A549 (cell line): Measurements from ENCODE around the gene UPB1. TPM values are rescaled to one million over a fixed set of nuclear protein-coding genes. Genes with fewer than 3 reads are reported as not detected.

Source experiments
- ATAC-seq, 2 experiments: fragments of 200-7000 bp in 1 of 2; fragments of >200 bp in 1 of 2; cut with Nextera tagmentation in 1 of 2; cut with Tn5 transposase in 1 of 2; 3 replicates each; pipeline versions ENCODE4 v1.8.0 to v1.9.1; 2018 to 2020; ENCODE audit warnings: mild to moderate bottlenecking in 1 of 2, moderate library complexity in 1 of 2
- CTCF ChIA-PET: fragments of 300-600 bp; sonication (Branson Sonifier 250); formaldehyde crosslinking; extraction: SDS; loops from one replicate; lab custom pipeline; 2021; ENCODE audit warnings: antibody characterized with exemption, inconsistent platforms; lab: Yijun Ruan, JAX
- POLR2A ChIA-PET: fragments of 350-600 bp; formaldehyde crosslinking; extraction: SDS; loops from one replicate; lab custom pipeline; 2021; ENCODE audit warnings: antibody characterized with exemption, inconsistent platforms; lab: Yijun Ruan, JAX
- DNase-seq, 2 experiments: peaks; one replicate each; pipeline versions ENCODE4 v3.0.0 to v3.0.0-alpha.2; 2011 to 2016; ENCODE audit warnings: low read depth in 1 of 2, low spot score in 1 of 2
- FAIRE-seq: peaks from 2 replicates; lab custom pipeline; 2011; peaks lifted over from hg19 to GRCh38; lab: Jason Lieb, UNC
- H3K27ac ChIP-seq, 2 experiments: fragments of >200 bp; sonication (Bioruptor Twin); formaldehyde crosslinking; 3 replicates each; pipeline ENCODE4 v1.5.1; 2016 to 2017
- H3K4me1 ChIP-seq: fragments of >200 bp; sonication (Bioruptor Twin); formaldehyde crosslinking; 3 replicates; pipeline ENCODE4 v1.6.1; 2016
- H3K4me2 ChIP-seq: fragments of >200 bp; sonication (Bioruptor Twin); formaldehyde crosslinking; 3 replicates; pipeline ENCODE4 v1.6.1; 2016
- H3K4me3 ChIP-seq: fragments of >200 bp; sonication (Bioruptor Twin); formaldehyde crosslinking; 3 replicates; pipeline ENCODE4 v1.5.1; 2016
- H3K9me3 ChIP-seq: fragments of >200 bp; sonication (Bioruptor Twin); formaldehyde crosslinking; 3 replicates; pipeline ENCODE4 v1.6.1; 2016
- BHLHE40 ChIP-seq: IDR thresholded peaks from 2 replicates; pipeline ENCODE4 v1.6.1; 2012; ENCODE audit warnings: low read depth, low read length, inconsistent platforms
- CBX8 ChIP-seq: fragments of 200-600 bp; sonication (generic); IDR thresholded peaks from 2 replicates; pipeline ENCODE4 v1.6.1; 2016
- FOSL2 ChIP-seq, 2 experiments: fragments of 450-650 bp in 1 of 2; fragments of >200 bp in 1 of 2; sonication (Bioruptor Twin) in 1 of 2; formaldehyde crosslinking; IDR thresholded peaks; 2 replicates each; pipeline versions ENCODE4 v1.5.0 to v1.6.1; 2016 to 2020; ENCODE audit warnings: mild to moderate bottlenecking in 1 of 2, moderate library complexity in 1 of 2
- FOXS1 ChIP-seq: fragments of 250-450 bp; sonication (Bioruptor Pico); IDR thresholded peaks from 2 replicates; pipeline ENCODE4 v1.5.0; 2020; ENCODE audit warnings: mild to moderate bottlenecking, moderate library complexity
- GATA3 ChIP-seq: IDR thresholded peaks from 2 replicates; pipeline ENCODE4 v1.6.1; 2012; ENCODE audit warnings: borderline replicate concordance
- JUN ChIP-seq, 2 experiments: fragments of >200 bp; sonication (Bioruptor Twin); formaldehyde crosslinking; IDR thresholded peaks; 2 replicates in 1 of 2; 3 replicates in 1 of 2; pipeline ENCODE4 v1.6.1; 2016 to 2017
- MAFK ChIP-seq: fragments of 450-650 bp; IDR thresholded peaks from 2 replicates; pipeline ENCODE4 v1.6.1; 2014; ENCODE audit not compliant: partially characterized antibody
- MYC ChIP-seq: IDR thresholded peaks from 2 replicates; pipeline ENCODE4 v1.6.1; 2012; ENCODE audit warnings: mild to moderate bottlenecking, inconsistent platforms, low read length, improper control_type of control experiment, borderline replicate concordance
- NFE2L2 ChIP-seq: fragments of 150-350 bp; conservative IDR thresholded peaks from 2 replicates; pipeline ENCODE4 v1.6.1; 2014; ENCODE audit warnings: low read length
- POLR2AphosphoS2 ChIP-seq: conservative IDR thresholded peaks from 2 replicates; pipeline ENCODE4 v1.6.1; 2012; ENCODE audit warnings: low read length, improper control_type of control experiment, inconsistent platforms
- RAD21 ChIP-seq, 2 experiments: fragments of >200 bp in 1 of 2; sonication (Bioruptor Twin) in 1 of 2; formaldehyde crosslinking in 1 of 2; IDR thresholded peaks in 1 of 2; conservative IDR thresholded peaks in 1 of 2; 2 replicates in 1 of 2; 3 replicates in 1 of 2; pipeline ENCODE4 v1.6.1; 2012 to 2018; ENCODE audit warnings: inconsistent platforms in 1 of 2
- ZNF302 ChIP-seq: fragments of 250-450 bp; sonication (Bioruptor Pico); IDR thresholded peaks from 2 replicates; pipeline ENCODE4 v1.9.0; 2021; ENCODE audit warnings: inconsistent platforms, mild to moderate bottlenecking, moderate library complexity
- WGBS: methylation state at CpG from one replicate; pipeline ENCODE4 v1.1.6; 2017; ENCODE audit errors: missing lambda C conversion rate; 5-methylcytosine and 5-hydroxymethylcytosine counted together
- polyA plus RNA-seq, 4 experiments: library from polyadenylated mRNA; depleted of rRNA in 3 of 4; stranded (reverse); fragments of >200 nt; fragmentation: RNase III in 1 of 4; extraction: RNeasy Plus Mini Kit Qiagen cat#74134 plus additional on column Dnase treatment in 1 of 4; gene quantifications; 2 replicates in 3 of 4; 3 replicates in 1 of 4; pipeline ENCODE4 v1.2.3, GENCODE V29; 2011 to 2017
- TF ChIP-seq, protein P1 (sequence below): fragments of 250-450 bp; sonication (Bioruptor Pico); IDR thresholded peaks from 2 replicates; pipeline ENCODE4 v1.5.0; 2021; ENCODE audit warnings: mild to moderate bottlenecking, moderate library complexity, borderline replicate concordance

UPB1 gene
- polyA plus RNA-seq, 2 of the 4 experiments (the other 2 are of a cell fraction): 0.04 TPM; not detected in 1

DNA sequence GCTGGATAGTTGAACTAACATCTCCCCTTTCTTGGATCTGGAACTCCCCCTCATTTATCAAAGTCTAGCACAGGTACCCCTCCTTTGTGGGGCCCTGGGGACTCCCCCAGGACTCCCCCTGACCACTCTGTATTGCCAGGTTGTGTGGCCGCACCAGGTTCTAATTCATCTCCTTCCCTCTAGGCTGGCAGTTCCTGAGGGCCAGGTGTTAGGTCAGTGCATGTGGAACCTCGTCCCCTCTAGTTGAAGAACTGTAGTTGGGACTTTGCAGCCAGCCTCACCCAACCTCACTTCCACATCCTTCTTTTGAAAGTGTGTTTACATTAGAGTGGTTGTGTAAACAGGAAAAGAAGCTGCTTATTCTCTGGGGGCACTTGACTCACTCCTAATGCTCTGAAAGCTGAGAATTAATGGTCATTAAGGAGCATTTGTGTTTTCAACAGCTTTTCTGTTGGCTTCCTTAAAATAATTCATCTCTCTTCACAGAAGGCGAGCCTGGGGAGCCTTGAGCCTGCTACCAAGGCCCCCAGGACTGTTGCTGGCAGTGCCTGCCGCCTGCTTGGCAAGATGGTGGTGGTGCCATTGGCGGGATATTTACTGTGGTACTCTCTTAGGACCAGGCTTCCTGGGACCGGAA is 11.8 kb downstream of the UPB1 start:
- no peak overlapping the region for H3K4me3 ChIP-seq
- peak overlapping the region; percentile 41 to 73; a peak in 3 of 6 replicates for H3K27ac ChIP-seq
- FAIRE-seq (no peak), DNase-seq (peak; percentile 24 to 41), ATAC-seq (peak in 1 of 2 experiments; percentile 65; a peak in 3 of 6 replicates)
- POLR2A ChIA-PET: no interaction called here
- H3K9me3 ChIP-seq: no peaks in the 10 kb centered on the region
- H3K4me2 ChIP-seq: peak overlapping the region; percentile 54
- TF ChIP-seq FOSL2 (IDR thresholded peaks at IDR 0.05) (no peak), FOSL2 (CRISPR knock-in tag; IDR thresholded peaks at IDR 0.05) (peak; percentile 46), FOXS1 (CRISPR knock-in tag) (no peak), JUN (IDR thresholded peaks at IDR 0.05) (0 out of 5 replicates have a peak, but pooled peaks of 1 of the 2 experiments have one; percentile 21), BHLHE40 (no peak), GATA3 (peak; percentile 27; the same call in 1 of the 2 replicates)
- WGBS: 40% methylated on average over 4 of the region's 6 CpGs
- CTCF ChIA-PET: interaction anchor here (1.2 to 4.8 kb wide), 7 partner anchors 15 to 86 kb away, joined by 3 to 32 read pairs (median 4); no protein-coding TSS in a partner anchor
- H3K4me1 ChIP-seq: peaks cover 36% of the 10 kb centered on the region

DNA sequence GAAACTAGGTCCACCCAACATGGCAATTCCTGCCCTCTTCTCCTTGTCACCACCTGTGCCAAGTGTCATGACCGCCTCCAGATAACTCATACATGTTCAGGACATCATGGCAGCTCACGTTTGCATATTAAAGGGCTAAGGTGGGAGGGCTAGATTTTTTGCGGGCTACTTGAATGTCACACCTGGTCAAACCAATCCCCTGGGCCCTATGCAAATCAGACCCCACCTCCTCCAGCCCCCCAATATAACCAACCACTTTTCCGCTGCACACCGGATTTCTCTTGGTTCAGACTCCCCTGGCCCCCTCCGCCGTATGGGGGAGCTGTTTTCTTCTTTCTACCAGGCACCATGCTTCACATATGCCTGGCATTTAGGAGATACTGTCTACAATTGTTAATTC is 12.6 kb downstream of the UPB1 start:
- Histone ChIP-seq H3K4me1 (peaks cover 36% of the 10 kb centered on the region), H3K4me2 (peak overlapping the region; percentile 54; the same call in 2 of the 3 replicates), H3K27ac (peak overlapping the region in 1 of 2 experiments; percentile 73; a peak in 2 of 6 replicates), H3K4me3 (no peak overlapping the region), H3K9me3 (no peaks in the 10 kb centered on the region)
- CTCF ChIA-PET: interaction anchor here (1.7 to 4.8 kb wide), 4 partner anchors 14 to 86 kb away, joined by 4 to 32 read pairs (median 12); no protein-coding TSS in a partner anchor
- no peak for ATAC-seq
- FAIRE-seq: no peak
- POLR2A ChIA-PET: no interaction called here
- 89% methylated on average over 7 of the region's 7 CpGs for WGBS
- DNase-seq: no peak
- TF ChIP-seq CBX8 (no peak), MYC (no peak)
- TF ChIP-seq, protein P1, sequence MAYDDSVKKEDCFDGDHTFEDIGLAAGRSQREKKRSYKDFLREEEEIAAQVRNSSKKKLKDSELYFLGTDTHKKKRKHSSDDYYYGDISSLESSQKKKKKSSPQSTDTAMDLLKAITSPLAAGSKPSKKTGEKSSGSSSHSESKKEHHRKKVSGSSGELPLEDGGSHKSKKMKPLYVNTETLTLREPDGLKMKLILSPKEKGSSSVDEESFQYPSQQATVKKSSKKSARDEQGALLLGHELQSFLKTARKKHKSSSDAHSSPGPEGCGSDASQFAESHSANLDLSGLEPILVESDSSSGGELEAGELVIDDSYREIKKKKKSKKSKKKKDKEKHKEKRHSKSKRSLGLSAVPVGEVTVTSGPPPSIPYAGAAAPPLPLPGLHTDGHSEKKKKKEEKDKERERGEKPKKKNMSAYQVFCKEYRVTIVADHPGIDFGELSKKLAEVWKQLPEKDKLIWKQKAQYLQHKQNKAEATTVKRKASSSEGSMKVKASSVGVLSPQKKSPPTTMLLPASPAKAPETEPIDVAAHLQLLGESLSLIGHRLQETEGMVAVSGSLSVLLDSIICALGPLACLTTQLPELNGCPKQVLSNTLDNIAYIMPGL (CRISPR knock-in tag): no peak
- TF ChIP-seq, all 56 proteins: peak for 0

DNA sequence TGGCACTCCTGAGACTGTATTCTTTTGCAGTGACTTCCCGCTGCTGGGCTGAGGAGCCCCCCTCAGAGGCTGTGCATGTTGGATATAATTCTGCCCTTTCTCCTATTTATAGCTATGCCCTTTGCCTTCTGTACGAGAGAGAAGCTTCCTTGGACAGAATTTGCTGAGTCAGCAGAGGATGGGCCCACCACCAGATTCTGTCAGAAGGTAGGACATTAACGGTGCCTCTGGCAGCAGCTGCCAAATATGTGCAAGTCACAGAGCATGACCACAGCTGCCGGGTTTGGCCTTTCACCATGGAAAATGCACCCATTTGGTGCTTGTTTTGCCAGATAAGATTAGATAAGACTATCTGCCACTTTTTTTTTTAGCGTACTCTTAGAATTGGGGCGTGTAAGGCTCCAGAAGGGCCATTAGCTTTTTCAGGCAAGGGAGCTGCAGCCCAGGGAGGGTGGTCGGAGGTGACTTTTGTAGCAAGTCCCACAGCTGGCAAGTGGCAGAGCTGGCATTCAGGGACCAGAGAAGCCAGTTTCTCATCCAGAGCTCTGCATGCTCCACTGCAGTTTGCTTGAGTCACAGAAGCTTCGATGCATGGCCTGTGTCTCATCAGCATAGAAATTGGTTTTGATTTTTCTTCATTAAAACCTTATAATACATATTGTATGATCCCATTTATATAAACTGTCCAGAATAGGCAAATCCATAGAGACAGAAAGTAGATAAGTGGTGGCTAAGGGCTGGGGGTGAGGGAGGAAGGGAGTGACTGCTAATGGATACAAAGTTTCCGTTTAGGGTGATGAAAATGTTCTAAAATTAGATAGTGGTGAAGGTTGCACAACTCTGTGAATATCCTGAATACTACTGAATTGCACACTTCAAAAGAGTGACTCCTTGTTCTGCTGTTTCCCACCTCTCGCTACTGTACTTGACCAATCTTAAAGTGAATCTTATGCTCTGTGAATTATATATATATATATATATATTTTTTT is 15.8 kb downstream of the UPB1 start:
- Histone ChIP-seq H3K4me2 (0 out of 3 replicates have a peak overlapping the region, but pooled peaks have one; percentile 21), H3K4me1 (peaks cover 43% of the 10 kb centered on the region), H3K27ac (no peak overlapping the region), H3K9me3 (no peaks in the 10 kb centered on the region), H3K4me3 (no peak overlapping the region)
- peak; percentile 98 for TF ChIP-seq MAFK
- TF ChIP-seq POLR2AphosphoS2: no peak
- 60% methylated on average over 9 of the region's 10 CpGs for WGBS
- FAIRE-seq (no peak), DNase-seq (no peak), ATAC-seq (0 out of 6 replicates have a peak, but pooled peaks of 1 of the 2 experiments have one; percentile 13)
- ChIA-PET CTCF (interaction anchor here (1.1 kb wide), 1 partner anchor 11 kb away, joined by 7 read pairs; no protein-coding TSS in a partner anchor), POLR2A (no interaction called here)

DNA sequence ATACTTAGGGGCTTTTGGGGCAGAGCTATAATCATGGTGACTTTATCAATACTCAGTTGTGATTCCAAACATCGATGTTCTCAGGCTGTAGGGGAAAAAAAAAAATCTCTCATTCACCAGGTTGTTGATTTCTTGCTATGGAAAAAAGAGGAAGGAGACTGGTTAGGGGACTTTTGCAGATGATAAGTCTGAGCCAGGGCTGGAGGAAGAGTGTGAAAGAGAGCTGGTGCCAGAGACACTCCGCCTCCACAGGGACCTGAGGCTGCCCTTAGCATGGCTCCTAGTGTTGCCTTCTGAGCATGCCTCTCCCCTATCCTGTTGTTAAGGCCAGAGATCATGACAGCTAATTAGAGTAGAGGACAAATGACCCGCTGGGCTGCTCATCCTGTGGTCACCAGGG is 16.9 kb downstream of the UPB1 start:
- no peak overlapping the region for H3K4me3 ChIP-seq
- no peaks in the 10 kb centered on the region for H3K9me3 ChIP-seq
- CTCF ChIA-PET: interaction anchor here (1.0 kb wide), 1 partner anchor 13 kb away, joined by 5 read pairs; no protein-coding TSS in a partner anchor
- H3K4me2 ChIP-seq: no peak overlapping the region
- H3K27ac ChIP-seq: no peak overlapping the region
- H3K4me1 ChIP-seq: peaks cover 39% of the 10 kb centered on the region
- POLR2A ChIA-PET: no interaction called here
- WGBS: 97% methylated on average over 3 of the region's 3 CpGs
- TF ChIP-seq NFE2L2: no peak
- no peak for TF ChIP-seq RAD21 (conservative IDR thresholded peaks at IDR 0.05 in 1 of 2, IDR thresholded peaks at IDR 0.05 in 1 of 2)
- TF ChIP-seq ZNF302 (CRISPR knock-in tag): no peak
- ATAC-seq (no peak), FAIRE-seq (no peak), DNase-seq (no peak)
